ENCODE data around the gene RALGAPB.

Gene RALGAPB

GRCh38 chr20:38441916-38442315 is 30.7 kb upstream of the RALGAPB start:
- POLR2A ChIA-PET, result no interaction called here
- no peak overlapping the region for H3K4me3 ChIP-seq (ENCODE audit: low read depth, low read length)
- H3K36me3 ChIP-seq (ENCODE audit: control insufficient read depth in 2 of 2, insufficient read depth in 1 of 2, low read length in 2 of 2), result no peaks in the 10 kb centered on the region
- TF ChIP-seq ZNF433 (tag by site-specific recombination; IDR thresholded peaks at IDR 0.05; ENCODE audit: low read depth) (no peak), ZNF175 (tag by site-specific recombination; IDR thresholded peaks at IDR 0.05) (no peak), YY1 (tag by site-specific recombination; IDR thresholded peaks at IDR 0.05) (no peak), ZNF514 (tag by site-specific recombination; IDR thresholded peaks at IDR 0.05) (no peak), ZNF837 (tag by site-specific recombination; IDR thresholded peaks at IDR 0.05) (no peak), ZFP69B (tag by site-specific recombination; IDR thresholded peaks at IDR 0.05) (no peak), ZNF544 (tag by site-specific recombination; IDR thresholded peaks at IDR 0.05) (no peak), ZNF148 (tag by site-specific recombination; IDR thresholded peaks at IDR 0.05; ENCODE audit: borderline replicate concordance) (no peak)
- no peak overlapping the region for H3K27ac ChIP-seq (ENCODE audit: extremely low read depth, low read depth, low read length)
- CTCF ChIA-PET, result interaction anchor here (0.6 kb wide), 1 partner anchor 153 kb away, joined by 3 read pairs; no protein-coding TSS in a partner anchor
- H3K4me1 ChIP-seq (ENCODE audit: control insufficient read depth, insufficient read depth, low read length), result no peaks in the 10 kb centered on the region
- no peaks in the 10 kb centered on the region for H3K9me3 ChIP-seq (ENCODE audit: control insufficient read depth, insufficient read depth, low read depth, low read length)

- ChIA-PET POLR2A (interaction anchor here (3.0 kb wide), 1 partner anchor 11 kb away, joined by 96 read pairs; the partner anchor contains the start of gene SNHG17), CTCF (interaction anchor here (0.7 to 4.0 kb wide), 10 partner anchors 8 to 288 kb away, joined by 3 to 64 read pairs (median 4); partner anchors contain the start of genes RALGAPB and SNHG17)
- Histone ChIP-seq H3K4me1 (ENCODE audit: control insufficient read depth, insufficient read depth, low read length) (peaks cover 3% of the 10 kb centered on the region), H3K9me3 (ENCODE audit: control insufficient read depth, insufficient read depth, low read depth, low read length) (no peaks in the 10 kb centered on the region), H3K4me3 (ENCODE audit: low read depth, low read length) (no peak overlapping the region), H3K36me3 (ENCODE audit: control insufficient read depth in 2 of 2, insufficient read depth in 1 of 2, low read length in 2 of 2) (peaks cover 0 to 26% of the 10 kb centered on the region in 2 experiments; a peak in 1 of 3 replicates), H3K27ac (ENCODE audit: extremely low read depth, low read depth, low read length) (no peak overlapping the region)
- TF ChIP-seq ZNF114 (tag by site-specific recombination; IDR thresholded peaks at IDR 0.05) (no peak), ZNF654 (tag by site-specific recombination; IDR thresholded peaks at IDR 0.05; ENCODE audit: low read depth) (no peak), ZBTB44 (tag by site-specific recombination; IDR thresholded peaks at IDR 0.05) (no peak), SP2 (tag by site-specific recombination; IDR thresholded peaks at IDR 0.05) (no peak), GLIS1 (tag by site-specific recombination; IDR thresholded peaks at IDR 0.05) (no peak), TSHZ1 (tag by site-specific recombination; IDR thresholded peaks at IDR 0.05; ENCODE audit: borderline replicate concordance) (no peak), ZNF391 (tag by site-specific recombination; IDR thresholded peaks at IDR 0.05; ENCODE audit: borderline replicate concordance, low read depth) (no peak), ZNF266 (tag by site-specific recombination; IDR thresholded peaks at IDR 0.05; ENCODE audit: low read depth) (no peak), ELK4 (IDR thresholded peaks at IDR 0.05; ENCODE audit: borderline replicate concordance, low read depth, low read length) (no peak), ZFP37 (tag by site-specific recombination; IDR thresholded peaks at IDR 0.05) (no peak), ZNF664 (tag by site-specific recombination; IDR thresholded peaks at IDR 0.05) (no peak), ZBTB48 (tag by site-specific recombination; IDR thresholded peaks at IDR 0.05) (no peak)
Measured at GRCh38 chr20:38445381-38445796, 27.3 kb upstream of the RALGAPB start.

All from HEK293 (cell line).